HG02943 (cell line): ENCODE data around the gene SNRPE.

Experiments used
- ATAC-seq: cut with Tn5 transposase; IDR thresholded peaks from one replicate; pipeline ENCODE4 v1.9.1; 2021; ENCODE audit warnings: mild to moderate bottlenecking, low read depth, moderate library complexity; ENCODE audit not compliant: unreplicated experiment

SNRPE gene

GRCh38 chr1:203873094-203873493 is 11.7 kb downstream of the SNRPE start:
- ATAC-seq, result no peak

DNA sequence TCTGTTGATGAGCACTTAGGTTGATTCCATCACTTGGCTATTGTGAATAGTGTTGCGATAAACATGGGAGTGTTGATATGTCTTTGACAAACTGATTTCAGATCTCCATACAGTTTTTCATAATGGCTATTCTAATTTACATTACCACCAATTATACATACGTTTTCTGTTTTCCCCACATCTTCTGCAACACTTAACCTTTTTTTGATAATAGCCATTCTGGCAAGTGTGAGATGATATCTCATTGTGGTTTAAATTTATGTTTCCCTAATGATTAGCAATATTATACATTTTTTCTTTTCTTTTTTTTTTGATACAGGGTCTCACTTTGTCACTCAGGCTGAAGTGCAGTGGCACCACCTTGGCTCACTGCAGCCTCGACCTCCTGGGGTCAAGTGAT is 17.0 kb downstream of the SNRPE start:
- no peak for ATAC-seq

- no peak for ATAC-seq
Measured at GRCh38 chr1:203880606-203881005, 19.2 kb downstream of the SNRPE start.

DNA sequence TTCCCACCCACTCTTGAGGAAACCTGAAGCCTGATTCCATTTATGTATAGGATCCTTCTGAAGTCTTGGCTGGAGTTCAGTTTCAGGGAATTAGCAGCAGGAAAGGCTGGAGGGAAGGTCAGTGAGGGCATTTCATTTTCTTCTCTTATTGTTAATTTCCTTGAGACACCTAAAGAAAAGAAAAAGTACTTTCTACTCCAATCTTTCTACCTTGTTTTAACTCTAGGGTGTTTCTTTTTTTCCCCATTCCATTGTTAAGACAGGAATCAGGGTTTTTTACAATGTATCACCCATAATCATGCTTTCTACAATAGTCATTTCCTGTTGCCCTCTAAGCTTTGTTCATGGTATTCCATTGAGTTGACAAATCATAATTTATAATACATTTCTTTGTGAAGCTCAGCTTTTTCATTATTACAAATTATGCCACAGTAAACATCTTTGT is 27.4 kb downstream of the SNRPE start:
- no peak for ATAC-seq

DNA sequence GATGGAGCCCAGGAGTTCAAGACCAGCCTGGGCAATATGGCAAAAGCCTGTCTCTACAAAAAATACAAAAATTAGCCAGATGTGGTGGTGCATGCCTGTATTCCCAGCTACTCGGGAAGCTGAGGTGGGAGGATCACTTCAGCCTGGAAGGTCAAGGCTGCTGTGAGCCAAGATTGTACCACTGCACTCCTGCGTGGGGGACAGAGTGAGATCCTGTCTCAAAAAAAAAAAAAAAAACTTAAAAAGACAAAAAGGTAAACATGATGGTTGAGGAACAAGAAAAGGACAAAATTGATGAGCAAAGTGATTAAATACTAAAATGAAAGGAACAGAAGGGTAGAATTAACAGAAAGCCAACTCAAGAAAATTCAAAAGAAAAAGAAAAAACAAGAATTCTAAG is 30.6 kb downstream of the SNRPE start:
- ATAC-seq, result no peak

DNA sequence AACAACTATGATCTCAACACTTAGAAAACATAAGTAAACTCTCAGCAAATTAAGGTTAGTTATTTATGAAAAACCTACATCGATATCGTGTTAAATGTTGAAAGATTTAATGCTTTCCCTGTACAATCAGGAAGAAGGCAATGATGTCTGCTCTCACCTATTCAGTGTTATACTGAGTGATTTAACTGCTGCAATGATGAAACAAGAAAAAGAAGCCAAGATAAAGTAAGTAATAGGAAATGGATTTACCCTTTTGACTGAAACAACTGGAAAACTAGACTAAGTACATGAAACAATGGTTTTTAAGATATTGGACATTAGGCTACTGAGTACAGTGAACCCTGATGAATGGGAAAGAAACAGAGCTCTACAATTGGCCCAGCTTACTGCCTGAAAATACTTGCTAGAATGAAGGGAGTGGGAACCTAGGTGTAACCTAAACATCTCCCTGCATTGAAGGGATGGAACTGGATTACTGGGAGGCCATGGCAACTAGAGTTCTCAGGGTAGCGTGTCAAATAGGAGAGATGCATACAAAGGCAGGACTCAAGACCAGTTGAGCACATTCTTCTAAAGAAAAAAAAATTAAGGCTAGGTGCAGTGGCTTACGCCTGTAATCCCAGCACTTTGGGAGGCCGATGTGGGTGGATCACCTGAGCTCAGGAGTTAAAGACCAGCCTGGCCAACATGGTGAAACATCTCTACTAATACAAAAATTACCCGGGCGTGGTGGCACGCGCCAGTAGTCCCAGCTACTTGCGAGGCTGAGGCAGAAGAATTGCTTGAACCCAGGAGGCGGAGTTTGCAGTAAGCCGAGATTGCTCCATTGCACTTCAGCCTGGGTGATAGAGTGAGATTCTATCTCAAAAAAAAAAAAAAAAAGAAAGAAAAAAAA is 37.3 kb downstream of the SNRPE start:
- no peak for ATAC-seq

DNA sequence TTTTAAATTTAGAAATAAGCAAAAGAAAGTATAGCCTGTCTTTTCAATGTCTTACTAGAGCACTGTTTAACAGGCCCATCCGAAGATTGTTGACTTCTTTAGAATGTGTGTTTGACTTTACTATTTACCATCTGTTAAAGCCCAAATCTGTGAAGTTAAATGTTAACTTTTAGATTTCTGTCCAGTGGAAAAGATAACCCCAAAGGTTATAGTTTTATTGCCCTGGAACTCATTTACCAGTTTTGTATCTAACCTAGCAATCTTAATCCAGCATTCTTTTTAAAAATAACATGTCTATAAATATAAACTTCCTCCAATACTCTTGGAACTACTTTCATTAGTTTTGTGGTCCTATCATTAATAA is 37.9 kb downstream of the SNRPE start:
- ATAC-seq, result no peak

- no peak for ATAC-seq
Measured at GRCh38 chr1:203899869-203900714, 38.7 kb downstream of the SNRPE start.

- no peak for ATAC-seq
Measured at GRCh38 chr1:203901581-203901980, 40.2 kb downstream of the SNRPE start.

DNA sequence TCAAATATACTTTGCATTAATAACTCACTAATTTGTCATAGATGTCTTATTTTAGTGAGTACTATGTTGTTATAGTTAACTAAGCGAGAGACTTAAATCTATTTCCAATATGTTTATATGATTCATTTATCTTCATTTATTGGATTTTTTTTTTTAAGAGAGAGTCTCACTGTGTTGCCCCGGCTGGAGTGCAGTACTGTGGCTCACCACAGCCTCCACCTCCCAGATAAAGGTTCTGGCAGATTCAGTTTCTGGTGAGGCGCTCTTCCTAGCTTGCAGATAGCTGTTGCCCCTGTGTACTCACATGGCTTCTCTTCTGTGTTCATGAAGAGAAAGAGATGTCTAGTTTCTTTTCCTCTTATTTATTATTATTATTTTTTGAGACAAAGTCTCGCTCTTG is 43.9 kb downstream of the SNRPE start:
- no peak for ATAC-seq

GRCh38 chr1:203906932-203907331 is 45.5 kb downstream of the SNRPE start:
- ATAC-seq, result no peak

DNA sequence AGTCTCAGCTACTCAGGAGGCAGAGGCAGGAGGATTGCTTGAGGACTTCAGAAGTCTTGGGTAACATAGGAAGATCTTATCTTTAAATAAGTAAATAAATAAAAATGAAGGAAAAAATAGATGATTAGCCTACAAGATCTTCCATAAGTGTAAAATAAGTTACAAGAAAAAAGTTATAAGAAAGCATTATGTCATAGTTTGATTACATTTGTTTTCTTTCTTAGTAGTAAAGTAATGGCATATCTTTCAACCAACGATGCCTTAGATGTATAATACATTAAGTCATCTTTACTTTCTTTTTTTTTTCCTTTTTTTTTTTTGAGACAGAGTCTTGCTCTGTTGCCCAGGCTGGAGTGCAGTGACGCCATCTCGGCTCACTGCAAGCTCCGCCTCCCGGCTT is 46.5 kb downstream of the SNRPE start:
- no peak for ATAC-seq

DNA sequence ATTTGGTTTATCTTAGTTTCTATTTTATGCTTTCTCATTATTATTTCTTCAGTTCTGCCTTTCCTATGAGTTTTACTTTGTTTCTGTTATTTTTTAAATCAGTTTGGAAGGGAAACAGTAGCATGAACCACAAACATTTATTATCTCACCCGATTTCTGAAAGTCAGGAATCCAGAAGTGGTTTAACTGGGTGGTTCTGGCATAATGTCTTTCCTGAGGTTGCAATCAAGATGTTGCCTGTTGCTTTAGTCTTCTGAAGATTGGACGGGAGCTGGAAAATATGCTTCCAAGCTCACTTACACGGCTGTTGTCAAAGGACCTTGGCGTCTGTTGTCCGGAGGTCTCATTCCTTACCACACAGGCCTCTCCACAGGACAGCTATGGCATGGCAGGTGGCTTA is 50.4 kb downstream of the SNRPE start:
- ATAC-seq, result no peak

DNA sequence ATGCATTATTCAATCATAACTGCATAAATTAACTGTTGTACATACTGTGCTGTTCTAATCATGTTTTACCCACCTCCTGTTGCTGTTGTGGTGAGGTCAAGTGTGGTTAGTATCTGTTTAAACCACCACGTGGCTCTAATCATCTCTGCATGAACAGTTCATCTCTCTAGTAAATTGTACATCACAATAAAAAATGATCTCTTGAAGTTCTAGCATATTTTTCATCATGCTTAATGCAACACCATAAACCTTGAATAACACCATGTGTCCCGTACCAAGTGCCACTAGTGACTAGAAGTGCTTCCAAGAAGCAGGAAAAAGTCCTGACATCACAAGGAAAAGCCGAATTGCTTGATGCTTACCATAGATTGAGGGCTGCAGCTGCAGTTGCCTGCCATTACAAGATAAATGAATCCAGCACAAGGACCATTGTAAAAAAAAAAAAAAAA is 51.7 kb downstream of the SNRPE start:
- no peak for ATAC-seq

DNA sequence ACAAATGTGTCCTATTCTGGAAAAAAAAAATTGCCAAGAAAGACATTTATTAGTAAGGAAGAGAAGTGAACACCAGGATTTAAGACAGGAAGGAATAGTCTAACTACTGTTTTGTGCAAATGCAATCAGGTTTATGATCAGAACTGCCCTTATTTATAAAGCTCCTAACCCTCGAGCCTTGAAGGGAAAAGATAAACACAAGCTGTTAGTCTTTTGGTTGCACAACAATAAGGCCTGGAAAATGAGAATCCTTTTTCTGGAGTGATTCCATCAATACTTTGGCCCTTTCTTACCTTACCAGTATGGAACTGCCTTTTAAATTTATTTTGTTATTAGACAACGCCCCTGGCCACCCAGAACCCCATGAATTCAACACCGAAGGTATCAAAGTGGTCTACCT is 52.9 kb downstream of the SNRPE start:
- no peak for ATAC-seq

DNA sequence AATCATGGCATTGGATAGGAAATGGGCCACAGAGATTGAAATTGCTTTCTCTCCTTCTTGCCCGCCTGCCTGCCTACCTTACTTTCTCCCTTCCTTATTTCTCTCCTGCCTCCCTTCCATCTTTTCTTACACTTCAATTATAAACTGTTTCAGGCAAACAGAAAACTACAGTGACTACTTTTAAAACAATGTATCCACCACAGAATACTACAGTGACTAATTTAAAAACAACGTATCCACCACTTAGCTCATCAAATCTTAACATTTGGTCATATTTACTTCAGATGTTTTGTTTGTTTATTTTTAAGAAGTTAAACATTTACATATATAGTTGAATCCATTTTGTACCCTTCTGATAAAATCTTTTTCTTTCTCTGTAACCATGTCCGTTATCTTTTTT is 54.4 kb downstream of the SNRPE start:
- no peak for ATAC-seq

GRCh38 chr1:203916756-203917155 is 55.4 kb downstream of the SNRPE start:
- no peak for ATAC-seq
